ENCODE data around the gene SYPL2. TPM values are rescaled to one million over a fixed set of nuclear protein-coding genes. Genes with fewer than 3 reads are reported as not detected.

The SYPL2 gene
- total and polyA plus RNA-seq, 2 of the 8 experiments (the other 6 are each of a cell fraction or from before 2014, with no cell fraction given), result 1.5 TPM

- TF ChIP-seq JUN (IDR thresholded peaks at IDR 0.05; ENCODE audit: low read depth, low read length), result no peak
- TF ChIP-seq CHD7 (IDR thresholded peaks at IDR 0.05; ENCODE audit: insufficient replicate concordance, low read length), result no peak
- TF ChIP-seq SP4 (IDR thresholded peaks at IDR 0.05; ENCODE audit: low read length), result no peak
- TF ChIP-seq RBBP5 (IDR thresholded peaks at IDR 0.05; ENCODE audit: borderline replicate concordance, low read depth, low read length), result no peak
Observed at GRCh38 chr1:109499081-109499480, 32.7 kb downstream of the SYPL2 start (continued).
